ENCODE data around the gene APOL4.

- TF ChIP-seq ZNF274 (IDR thresholded peaks at IDR 0.05; ENCODE audit: low read depth, low read length) (no peak), YY1 (IDR thresholded peaks at IDR 0.05; ENCODE audit: insufficient read depth, insufficient read length) (no peak), SUZ12 (IDR thresholded peaks at IDR 0.05; ENCODE audit: extremely low read depth, insufficient read depth, insufficient read length) (no peak)
Observed at GRCh38 chr22:36247955-36248354, 46.3 kb upstream of the APOL4 start.
